GM21619 (cell line): ENCODE measurements around the gene VEZT.

ENCODE experiments used
- ATAC-seq: cut with Tn5 transposase; IDR thresholded peaks from one replicate; pipeline ENCODE4 v1.9.1; 2021; ENCODE audit not compliant: unreplicated experiment

VEZT gene

GRCh38 chr12:95200128-95200894 lies 17.3 kb upstream of the VEZT start:
- ATAC-seq: no peak

- ATAC-seq: no peak
Observed at GRCh38 chr12:95201056-95201670, 16.4 kb upstream of the VEZT start.

- no peak for ATAC-seq
Observed at GRCh38 chr12:95202691-95203486, 14.7 kb upstream of the VEZT start.

GRCh38 chr12:95203487-95204030 lies 14.0 kb upstream of the VEZT start:
- ATAC-seq: no peak

- ATAC-seq: no peak
Observed at GRCh38 chr12:95204141-95204866, 13.3 kb upstream of the VEZT start.

GRCh38 chr12:95205016-95205624 lies 12.5 kb upstream of the VEZT start:
- no peak for ATAC-seq

GRCh38 chr12:95205685-95206084 lies 11.9 kb upstream of the VEZT start:
- ATAC-seq: no peak

GRCh38 chr12:95206916-95207315 lies 10.7 kb upstream of the VEZT start:
- ATAC-seq: no peak

- ATAC-seq: no peak
Observed at GRCh38 chr12:95207407-95207806, 10.2 kb upstream of the VEZT start.

GRCh38 chr12:95208678-95209077 lies 8.9 kb upstream of the VEZT start:
- no peak for ATAC-seq

- no peak for ATAC-seq
Observed at GRCh38 chr12:95212586-95212985, 5.0 kb upstream of the VEZT start.

- no peak for ATAC-seq
Observed at GRCh38 chr12:95213119-95213518, 4.5 kb upstream of the VEZT start.

- ATAC-seq: no peak
Observed at GRCh38 chr12:95213928-95214327, 3.7 kb upstream of the VEZT start.

- ATAC-seq: no peak
Observed at GRCh38 chr12:95214466-95214865, 3.1 kb upstream of the VEZT start.

GRCh38 chr12:95215949-95216348 lies 1.7 kb upstream of the VEZT start:
- no peak for ATAC-seq

GRCh38 chr12:95216711-95217376 lies 763 bp upstream of the VEZT start:
- peak; percentile 18 for ATAC-seq

- no peak for ATAC-seq
Observed at GRCh38 chr12:95218150-95219133, 835 bp downstream of the VEZT start.

- no peak for ATAC-seq
Observed at GRCh38 chr12:95220190-95220589, 2.6 kb downstream of the VEZT start.

- no peak for ATAC-seq
Observed at GRCh38 chr12:95220726-95221125, 3.1 kb downstream of the VEZT start.
